ENCODE measurements around the gene ONECUT1.

ONECUT1 gene

GRCh38 chr15:52795464-52796227, 5.5 kb upstream of the ONECUT1 start:
- no peak overlapping the region for H3K4me3 ChIP-seq (ENCODE audit: low read length)
- H3K9ac ChIP-seq (ENCODE audit: low read length): no peak overlapping the region
- H3K4me1 ChIP-seq (ENCODE audit: control insufficient read depth, insufficient read depth, low read length): no peaks in the 10 kb centered on the region
- peaks cover 55% of the 10 kb centered on the region for H3K27me3 ChIP-seq (ENCODE audit: control insufficient read depth, insufficient read depth, low read length)
- no peaks in the 10 kb centered on the region for H3K36me3 ChIP-seq (ENCODE audit: control insufficient read depth, insufficient read depth, low read length)
- no peak overlapping the region for H3K27ac ChIP-seq (ENCODE audit: low read depth, low read length)

GRCh38 chr15:52794665-52795463, 4.7 kb upstream of the ONECUT1 start:
- H3K36me3 ChIP-seq (ENCODE audit: control insufficient read depth, insufficient read depth, low read length): no peaks in the 10 kb centered on the region
- H3K27ac ChIP-seq (ENCODE audit: low read depth, low read length): no peak overlapping the region
- no peaks in the 10 kb centered on the region for H3K4me1 ChIP-seq (ENCODE audit: control insufficient read depth, insufficient read depth, low read length)
- no peak overlapping the region for H3K9ac ChIP-seq (ENCODE audit: low read length)
- no peak overlapping the region for H3K4me3 ChIP-seq (ENCODE audit: low read length)
- peaks cover 50% of the 10 kb centered on the region for H3K27me3 ChIP-seq (ENCODE audit: control insufficient read depth, insufficient read depth, low read length)

- no peak overlapping the region for H3K9ac ChIP-seq (ENCODE audit: low read length)
- peaks cover 7% of the 10 kb centered on the region for H3K4me1 ChIP-seq (ENCODE audit: control insufficient read depth, insufficient read depth, low read length)
- peaks cover 56% of the 10 kb centered on the region for H3K27me3 ChIP-seq (ENCODE audit: control insufficient read depth, insufficient read depth, low read length)
- no peak overlapping the region for H3K4me3 ChIP-seq (ENCODE audit: low read length)
- no peak overlapping the region for H3K27ac ChIP-seq (ENCODE audit: low read depth, low read length)
- H3K36me3 ChIP-seq (ENCODE audit: control insufficient read depth, insufficient read depth, low read length): no peaks in the 10 kb centered on the region
These were observed 1.6 kb upstream of the ONECUT1 start for GRCh38 chr15:52791776-52792175.

GRCh38 chr15:52790941-52791751, 1.0 kb upstream of the ONECUT1 start:
- no peak overlapping the region for H3K9ac ChIP-seq (ENCODE audit: low read length)
- peak overlapping the region; percentile 56 for H3K4me3 ChIP-seq (ENCODE audit: low read length)
- H3K36me3 ChIP-seq (ENCODE audit: control insufficient read depth, insufficient read depth, low read length): no peaks in the 10 kb centered on the region
- peaks cover 54% of the 10 kb centered on the region for H3K27me3 ChIP-seq (ENCODE audit: control insufficient read depth, insufficient read depth, low read length)
- peaks cover 7% of the 10 kb centered on the region for H3K4me1 ChIP-seq (ENCODE audit: control insufficient read depth, insufficient read depth, low read length)
- H3K27ac ChIP-seq (ENCODE audit: low read depth, low read length): no peak overlapping the region

- Histone ChIP-seq H3K4me1 (ENCODE audit: control insufficient read depth, insufficient read depth, low read length) (peaks cover 7% of the 10 kb centered on the region), H3K27me3 (ENCODE audit: control insufficient read depth, insufficient read depth, low read length) (peaks cover 56% of the 10 kb centered on the region), H3K9ac (ENCODE audit: low read length) (no peak overlapping the region), H3K4me3 (ENCODE audit: low read length) (peak overlapping the region; percentile 69), H3K27ac (ENCODE audit: low read depth, low read length) (no peak overlapping the region), H3K36me3 (ENCODE audit: control insufficient read depth, insufficient read depth, low read length) (no peaks in the 10 kb centered on the region)
These were observed 451 bp downstream of the ONECUT1 start for GRCh38 chr15:52789601-52790168.

GRCh38 chr15:52789008-52789600, 1.0 kb downstream of the ONECUT1 start:
- Histone ChIP-seq H3K4me1 (ENCODE audit: control insufficient read depth, insufficient read depth, low read length) (peaks cover 7% of the 10 kb centered on the region), H3K4me3 (ENCODE audit: low read length) (peak overlapping the region; percentile 69), H3K27me3 (ENCODE audit: control insufficient read depth, insufficient read depth, low read length) (peaks cover 58% of the 10 kb centered on the region), H3K9ac (ENCODE audit: low read length) (no peak overlapping the region), H3K27ac (ENCODE audit: low read depth, low read length) (no peak overlapping the region), H3K36me3 (ENCODE audit: control insufficient read depth, insufficient read depth, low read length) (no peaks in the 10 kb centered on the region)

GRCh38 chr15:52788099-52788986, 1.8 kb downstream of the ONECUT1 start:
- peaks cover 7% of the 10 kb centered on the region for H3K4me1 ChIP-seq (ENCODE audit: control insufficient read depth, insufficient read depth, low read length)
- no peak overlapping the region for H3K4me3 ChIP-seq (ENCODE audit: low read length)
- H3K9ac ChIP-seq (ENCODE audit: low read length): no peak overlapping the region
- no peaks in the 10 kb centered on the region for H3K36me3 ChIP-seq (ENCODE audit: control insufficient read depth, insufficient read depth, low read length)
- peaks cover 64% of the 10 kb centered on the region for H3K27me3 ChIP-seq (ENCODE audit: control insufficient read depth, insufficient read depth, low read length)
- no peak overlapping the region for H3K27ac ChIP-seq (ENCODE audit: low read depth, low read length)

GRCh38 chr15:52787549-52788098, 2.5 kb downstream of the ONECUT1 start:
- H3K4me3 ChIP-seq (ENCODE audit: low read length): no peak overlapping the region
- H3K27ac ChIP-seq (ENCODE audit: low read depth, low read length): no peak overlapping the region
- peaks cover 70% of the 10 kb centered on the region for H3K27me3 ChIP-seq (ENCODE audit: control insufficient read depth, insufficient read depth, low read length)
- H3K36me3 ChIP-seq (ENCODE audit: control insufficient read depth, insufficient read depth, low read length): no peaks in the 10 kb centered on the region
- peaks cover 7% of the 10 kb centered on the region for H3K4me1 ChIP-seq (ENCODE audit: control insufficient read depth, insufficient read depth, low read length)
- H3K9ac ChIP-seq (ENCODE audit: low read length): no peak overlapping the region

- Histone ChIP-seq H3K36me3 (ENCODE audit: control insufficient read depth, insufficient read depth, low read length) (no peaks in the 10 kb centered on the region), H3K27ac (ENCODE audit: low read depth, low read length) (no peak overlapping the region), H3K9ac (ENCODE audit: low read length) (no peak overlapping the region), H3K27me3 (ENCODE audit: control insufficient read depth, insufficient read depth, low read length) (peaks cover 70% of the 10 kb centered on the region), H3K4me3 (ENCODE audit: low read length) (no peak overlapping the region), H3K4me1 (ENCODE audit: control insufficient read depth, insufficient read depth, low read length) (peaks cover 7% of the 10 kb centered on the region)
These were observed 3.0 kb downstream of the ONECUT1 start for GRCh38 chr15:52787123-52787503.

GRCh38 chr15:52786436-52787122, 3.6 kb downstream of the ONECUT1 start:
- H3K36me3 ChIP-seq (ENCODE audit: control insufficient read depth, insufficient read depth, low read length): no peaks in the 10 kb centered on the region
- peaks cover 7% of the 10 kb centered on the region for H3K4me1 ChIP-seq (ENCODE audit: control insufficient read depth, insufficient read depth, low read length)
- peaks cover 70% of the 10 kb centered on the region for H3K27me3 ChIP-seq (ENCODE audit: control insufficient read depth, insufficient read depth, low read length)
- no peak overlapping the region for H3K9ac ChIP-seq (ENCODE audit: low read length)
- H3K27ac ChIP-seq (ENCODE audit: low read depth, low read length): no peak overlapping the region
- H3K4me3 ChIP-seq (ENCODE audit: low read length): no peak overlapping the region
